SU-DHL-6 (cell line): ENCODE data around the gene PHYHD1.
"Not testable (repeated sequence)": the region's sequence is repeated elsewhere in the genome, so short reads cannot be mapped to it uniquely, and the experiment has no call there.

Experiments used
- H2AFZ ChIP-seq: fragments of 200-600 bp; sonication (generic); 2 replicates; pipeline ENCODE4 v1.6.1; 2014; ENCODE audit warnings: low read depth, mild to moderate bottlenecking, moderate library complexity, mixed read lengths, antibody characterized with exemption, low read length; ENCODE audit not compliant: severe bottlenecking
- H3F3A ChIP-seq: fragments of 200-600 bp; shearing (Covaris generic); 2 replicates; pipeline ENCODE4 v1.6.0; 2016; ENCODE audit warnings: antibody characterized with exemption, mild to moderate bottlenecking; ENCODE audit not compliant: insufficient read depth
- H3K27ac ChIP-seq: fragments of 200-600 bp; sonication (generic); 2 replicates; pipeline ENCODE4 v1.5.1; 2016; ENCODE audit warnings: low read depth, mild to moderate bottlenecking, low read length, moderate library complexity, mixed read lengths
- H3K27me3 ChIP-seq: fragments of 200-600 bp; sonication (generic), shearing (Covaris generic); 2 replicates; pipeline ENCODE4 v1.6.0; 2014; ENCODE audit warnings: mild to moderate bottlenecking, low read length
- H3K36me3 ChIP-seq: fragments of 200-600 bp; sonication (generic); 2 replicates; pipeline ENCODE4 v1.6.1; 2014; ENCODE audit warnings: mild to moderate bottlenecking, low read length, mixed read lengths
- H3K4me2 ChIP-seq: fragments of 300-600, 200-600 bp; shearing (Covaris generic), sonication (generic); 2 replicates; pipeline ENCODE4 v1.6.0; 2014; ENCODE audit warnings: low read length, low read depth, mild to moderate bottlenecking; ENCODE audit not compliant: poor library complexity, severe bottlenecking
- H3K4me3 ChIP-seq: fragments of 200-600 bp; sonication (generic); 2 replicates; pipeline ENCODE4 v1.5.1; 2014; ENCODE audit warnings: antibody characterized with exemption, low read length, mild to moderate bottlenecking, mixed read lengths; ENCODE audit not compliant: insufficient read depth, poor library complexity, severe bottlenecking
- H3K79me2 ChIP-seq: fragments of 200-600 bp; sonication (generic); 2 replicates; pipeline ENCODE4 v1.6.1; 2014; ENCODE audit warnings: mild to moderate bottlenecking, low read length, moderate library complexity; ENCODE audit not compliant: insufficient read depth
- H3K9ac ChIP-seq: fragments of 200-600 bp; sonication (generic); 2 replicates; pipeline ENCODE4 v1.7.0; 2014; ENCODE audit warnings: mild to moderate bottlenecking, low read length
- H3K9me2 ChIP-seq: fragments of 200-600 bp; sonication (generic); replicated peaks from 2 replicates; pipeline ENCODE4 v1.6.1; 2014; ENCODE audit warnings: low read length; ENCODE audit not compliant: insufficient read depth
- H3K9me3 ChIP-seq: fragments of 200-600 bp; sonication (generic); 2 replicates; pipeline ENCODE4 v1.6.1; 2014; ENCODE audit warnings: low read length, mixed read lengths; ENCODE audit not compliant: insufficient read depth
- H4K20me1 ChIP-seq: fragments of 200-600 bp; sonication (generic); 2 replicates; pipeline ENCODE4 v1.6.1; 2014; ENCODE audit warnings: low read depth, mild to moderate bottlenecking, antibody characterized with exemption, low read length, moderate library complexity, mixed read lengths
- EZH2phosphoT487 ChIP-seq: fragments of 200-600 bp; sonication (generic), shearing (Covaris generic); conservative IDR thresholded peaks from 2 replicates; pipeline ENCODE4 v1.6.1; 2018; ENCODE audit warnings: mild to moderate bottlenecking, antibody characterized with exemption, low read length, moderate library complexity, mixed read lengths
- TF ChIP-seq, protein P1 (sequence below): fragments of 200-600 bp; sonication (generic); IDR thresholded peaks from one replicate; pipeline ENCODE4 v1.5.1; 2017; ENCODE audit warnings: antibody characterized with exemption, mild to moderate bottlenecking, low read length, moderate library complexity; ENCODE audit not compliant: insufficient read depth, poor library complexity, severe bottlenecking

Gene PHYHD1

DNA sequence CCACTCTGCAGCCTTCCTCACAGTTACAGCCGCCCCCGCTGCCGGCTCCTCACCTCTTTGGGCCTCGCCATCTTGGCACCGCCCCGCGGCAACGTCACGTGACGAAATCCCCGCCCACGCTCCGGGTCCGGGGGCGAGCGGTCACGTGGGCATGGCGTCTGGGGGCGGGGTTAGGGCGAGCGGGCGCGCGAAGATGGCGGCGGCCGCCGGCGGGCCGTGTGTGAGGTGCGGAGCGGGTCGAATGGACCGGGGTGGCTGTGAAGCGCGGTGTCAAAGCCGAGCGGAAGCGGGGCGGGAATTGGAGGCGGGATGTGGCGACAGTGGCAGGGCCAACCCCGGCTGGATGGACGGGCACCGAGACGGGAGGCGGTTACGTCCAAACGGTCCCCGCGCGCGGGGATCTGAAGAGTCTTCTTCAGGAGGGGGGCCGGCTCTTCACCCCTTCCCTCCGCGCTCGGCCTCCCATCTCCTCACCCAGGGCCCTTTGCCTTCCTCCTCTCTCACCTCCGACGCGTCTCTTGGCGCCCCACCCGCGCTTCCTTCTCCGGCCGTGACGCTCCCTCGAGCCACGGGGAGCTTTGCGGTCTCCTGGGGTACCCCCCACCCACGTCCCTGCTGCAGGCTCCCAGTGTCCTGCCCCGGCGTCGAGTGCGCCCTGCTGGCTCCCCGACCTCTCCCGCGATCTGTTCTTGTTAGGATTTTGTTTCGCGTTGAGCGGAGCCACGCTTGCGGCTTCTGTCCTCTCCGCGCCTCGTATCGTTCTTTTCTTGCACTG is 26.9 kb downstream of the PHYHD1 start, which contains the start of the genes DOLK and NUP188:
TSS of gene DOLK (minus strand) at position 77 of the 775 bp plus-strand sequence. CDS start 300 bp downstream, outside the sequence.
TSS of gene NUP188 (plus strand) at position 173 of the 775 bp plus-strand sequence. CDS start at position 194, 21 bp downstream.
- no peaks in the 10 kb centered on the region for H4K20me1 ChIP-seq
- no peaks in the 10 kb centered on the region for H3K36me3 ChIP-seq
- peak within 1 kb of the TSS; percentile 76 for H3K27ac ChIP-seq
- H3K9me3 ChIP-seq: no peaks in the 10 kb centered on the region
- H3F3A ChIP-seq: no peaks in the 10 kb centered on the region
- no peaks in the 10 kb centered on the region for H3K9me2 ChIP-seq
- peak within 1 kb of the TSS; percentile 91 for H3K4me3 ChIP-seq
- peak within 1 kb of the TSS; percentile 85 for H2AFZ ChIP-seq
- H3K27me3 ChIP-seq: no peaks in the 10 kb centered on the region
- peak within 1 kb of the TSS; percentile 97 for H3K9ac ChIP-seq
- peaks cover 42% of the 10 kb centered on the region for H3K79me2 ChIP-seq
- H3K4me2 ChIP-seq: peak within 1 kb of the TSS; percentile 78
- TF ChIP-seq, protein P1, sequence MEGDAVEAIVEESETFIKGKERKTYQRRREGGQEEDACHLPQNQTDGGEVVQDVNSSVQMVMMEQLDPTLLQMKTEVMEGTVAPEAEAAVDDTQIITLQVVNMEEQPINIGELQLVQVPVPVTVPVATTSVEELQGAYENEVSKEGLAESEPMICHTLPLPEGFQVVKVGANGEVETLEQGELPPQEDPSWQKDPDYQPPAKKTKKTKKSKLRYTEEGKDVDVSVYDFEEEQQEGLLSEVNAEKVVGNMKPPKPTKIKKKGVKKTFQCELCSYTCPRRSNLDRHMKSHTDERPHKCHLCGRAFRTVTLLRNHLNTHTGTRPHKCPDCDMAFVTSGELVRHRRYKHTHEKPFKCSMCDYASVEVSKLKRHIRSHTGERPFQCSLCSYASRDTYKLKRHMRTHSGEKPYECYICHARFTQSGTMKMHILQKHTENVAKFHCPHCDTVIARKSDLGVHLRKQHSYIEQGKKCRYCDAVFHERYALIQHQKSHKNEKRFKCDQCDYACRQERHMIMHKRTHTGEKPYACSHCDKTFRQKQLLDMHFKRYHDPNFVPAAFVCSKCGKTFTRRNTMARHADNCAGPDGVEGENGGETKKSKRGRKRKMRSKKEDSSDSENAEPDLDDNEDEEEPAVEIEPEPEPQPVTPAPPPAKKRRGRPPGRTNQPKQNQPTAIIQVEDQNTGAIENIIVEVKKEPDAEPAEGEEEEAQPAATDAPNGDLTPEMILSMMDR: no peak
- TF ChIP-seq EZH2phosphoT487: no peak

DNA sequence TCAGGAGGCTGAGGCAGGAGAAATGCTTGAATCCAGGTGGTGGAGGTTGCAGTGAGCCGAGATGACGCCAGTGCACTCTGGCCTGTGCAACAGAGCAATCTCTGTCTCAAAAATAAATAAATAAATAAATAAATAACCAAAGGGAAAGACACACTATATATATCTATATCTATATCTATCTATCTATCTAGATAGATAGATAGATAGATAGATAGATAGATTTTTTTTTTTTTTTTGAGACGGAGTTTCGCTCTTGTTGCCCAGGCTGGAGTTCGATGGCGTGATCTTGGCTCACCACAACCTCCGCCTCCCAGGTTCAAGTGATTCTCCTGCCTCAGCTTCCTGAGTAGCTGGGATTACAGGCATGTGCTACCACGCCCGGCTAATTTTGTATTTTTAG is 40.6 kb downstream of the PHYHD1 start:
- H3K36me3 ChIP-seq: peaks cover 40% of the 10 kb centered on the region
- not testable (repeated sequence) for H3K4me3 ChIP-seq, H3K9ac ChIP-seq

GRCh38 chr9:128969491-128969890 is 48.7 kb downstream of the PHYHD1 start:
- no peaks in the 10 kb centered on the region for H3F3A ChIP-seq
- H3K27ac ChIP-seq: no peak overlapping the region
- TF ChIP-seq, protein P1: no peak
- no peak for TF ChIP-seq EZH2phosphoT487
- H3K9me2 ChIP-seq: no peaks in the 10 kb centered on the region
- H3K27me3 ChIP-seq: no peaks in the 10 kb centered on the region
- no peak overlapping the region for H3K4me3 ChIP-seq
- no peaks in the 10 kb centered on the region for H3K79me2 ChIP-seq
- no peak overlapping the region for H3K4me2 ChIP-seq
- H3K9ac ChIP-seq: no peak overlapping the region
- peaks cover 43% of the 10 kb centered on the region for H3K36me3 ChIP-seq
- H4K20me1 ChIP-seq: 0 out of 2 replicates have a peak, but pooled peaks cover 4% of the 10 kb centered on the region
- H3K9me3 ChIP-seq: no peaks in the 10 kb centered on the region
- no peak overlapping the region for H2AFZ ChIP-seq

More for the DNA sequence above, 40.6 kb downstream of the PHYHD1 start:
- not testable (repeated sequence) for H3K4me2 ChIP-seq, H4K20me1 ChIP-seq, H3K27me3 ChIP-seq, H3K79me2 ChIP-seq, H2AFZ ChIP-seq, H3K9me2 ChIP-seq, H3F3A ChIP-seq, H3K9me3 ChIP-seq, H3K27ac ChIP-seq

- peaks cover 40% of the 10 kb centered on the region for H3K36me3 ChIP-seq
- no peak overlapping the region for H3K4me2 ChIP-seq
Measured at GRCh38 chr9:128972956-128973355, 52.2 kb downstream of the PHYHD1 start.

More at GRCh38 chr9:128972956-128973355, 52.2 kb downstream of the PHYHD1 start:
- TF ChIP-seq EZH2phosphoT487: no peak
- TF ChIP-seq, protein P1: no peak
- no peak overlapping the region for H3K4me3 ChIP-seq
- no peak overlapping the region for H3K27ac ChIP-seq
- no peaks in the 10 kb centered on the region for H3K79me2 ChIP-seq
- H3K9me2 ChIP-seq: no peaks in the 10 kb centered on the region
- no peak overlapping the region for H2AFZ ChIP-seq
- H4K20me1 ChIP-seq: 0 out of 2 replicates have a peak, but pooled peaks cover 4% of the 10 kb centered on the region
- no peak overlapping the region for H3K9ac ChIP-seq
- H3K9me3 ChIP-seq: no peaks in the 10 kb centered on the region
- no peaks in the 10 kb centered on the region for H3K27me3 ChIP-seq
- no peaks in the 10 kb centered on the region for H3F3A ChIP-seq
